ENCODE measurements around the gene USP48.

DNA sequence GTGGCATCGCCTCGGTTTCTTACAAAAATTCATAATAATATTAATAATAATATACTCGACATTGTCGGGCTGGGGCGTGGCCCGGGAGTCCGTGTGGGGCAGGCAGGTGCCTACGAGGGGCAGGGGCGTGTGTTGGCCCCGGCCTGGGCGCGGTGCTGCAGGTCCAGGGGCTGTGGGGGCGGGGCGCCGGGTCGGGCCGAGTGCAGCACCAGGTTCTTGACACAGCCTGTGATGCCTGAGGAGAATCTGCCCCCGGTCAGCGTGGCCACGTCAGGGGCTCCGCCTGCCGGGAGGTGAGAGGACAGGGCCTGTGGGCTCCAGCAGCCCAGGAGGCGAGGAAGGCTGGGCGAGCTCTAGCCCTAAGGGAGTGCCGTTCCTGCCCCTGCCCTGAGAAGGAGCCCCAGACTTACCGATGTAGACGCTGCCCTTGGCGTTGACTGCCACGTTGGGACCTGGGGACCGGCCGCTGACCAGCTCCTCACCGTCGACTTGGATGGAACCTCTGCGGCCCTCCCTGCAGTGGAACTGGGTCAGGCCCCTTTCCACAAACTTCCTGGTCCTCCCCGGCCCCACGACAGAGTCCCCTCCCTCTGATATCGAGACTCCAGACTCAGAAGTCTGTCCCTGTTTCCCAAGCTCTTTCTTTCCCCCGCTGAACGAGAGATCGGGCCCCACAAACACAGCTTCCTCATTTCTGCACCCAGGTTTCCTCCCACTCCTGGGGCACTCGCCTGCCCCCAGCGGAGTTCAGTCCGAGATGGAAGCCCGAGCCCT is 40.4 kb upstream of the USP48 start:
- TF ChIP-seq, protein P1, sequence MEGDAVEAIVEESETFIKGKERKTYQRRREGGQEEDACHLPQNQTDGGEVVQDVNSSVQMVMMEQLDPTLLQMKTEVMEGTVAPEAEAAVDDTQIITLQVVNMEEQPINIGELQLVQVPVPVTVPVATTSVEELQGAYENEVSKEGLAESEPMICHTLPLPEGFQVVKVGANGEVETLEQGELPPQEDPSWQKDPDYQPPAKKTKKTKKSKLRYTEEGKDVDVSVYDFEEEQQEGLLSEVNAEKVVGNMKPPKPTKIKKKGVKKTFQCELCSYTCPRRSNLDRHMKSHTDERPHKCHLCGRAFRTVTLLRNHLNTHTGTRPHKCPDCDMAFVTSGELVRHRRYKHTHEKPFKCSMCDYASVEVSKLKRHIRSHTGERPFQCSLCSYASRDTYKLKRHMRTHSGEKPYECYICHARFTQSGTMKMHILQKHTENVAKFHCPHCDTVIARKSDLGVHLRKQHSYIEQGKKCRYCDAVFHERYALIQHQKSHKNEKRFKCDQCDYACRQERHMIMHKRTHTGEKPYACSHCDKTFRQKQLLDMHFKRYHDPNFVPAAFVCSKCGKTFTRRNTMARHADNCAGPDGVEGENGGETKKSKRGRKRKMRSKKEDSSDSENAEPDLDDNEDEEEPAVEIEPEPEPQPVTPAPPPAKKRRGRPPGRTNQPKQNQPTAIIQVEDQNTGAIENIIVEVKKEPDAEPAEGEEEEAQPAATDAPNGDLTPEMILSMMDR (IDR thresholded peaks at IDR 0.05): no peak
- TF ChIP-seq POLR2A (IDR thresholded peaks at IDR 0.05): no peak

All from esophagus squamous epithelium (tissue), 4 donors.